K562 (cell line): Measurements from ENCODE around the gene MEIS1. TPM values are rescaled to one million over a fixed set of nuclear protein-coding genes. Genes with fewer than 3 reads are reported as not detected.
A peak's percentile ranks its signal among the peaks of the same experiment; 100 is the strongest.

Experiments used
- ATAC-seq: fragments of 200-7000 bp; cut with Tn5 transposase; 3 replicates; pipeline ENCODE4 v1.9.1; 2020; ENCODE audit warnings: moderate library complexity
- BruUV-seq: library from RNA; stranded (reverse); fragments of 400-500 nt; replicated peaks from 2 replicates; lab custom pipeline; 2021; lab: Mats Ljungman, UMichigan
- CTCF ChIA-PET: fragments of 300-600 bp; formaldehyde crosslinking; extraction: SDS; loops from one replicate; lab custom pipeline; 2021; ENCODE audit warnings: low intra/inter-chr PET ratio; lab: Yijun Ruan, JAX
- POLR2A ChIA-PET: fragments of 300-600, 350-650 bp; sonication (Branson Sonifier 250); formaldehyde crosslinking; extraction: SDS; loops from one replicate; lab custom pipeline; 2021; ENCODE audit warnings: antibody characterized with exemption, inconsistent platforms; lab: Yijun Ruan, JAX
- DNase-seq, 4 experiments: peaks; one replicate each; pipeline versions ENCODE4 v3.0.0 to v3.0.0-alpha.2; 2011 to 2018; ENCODE audit warnings: low spot score in 3 of 4, mixed read lengths in 3 of 4; ENCODE audit errors: extremely low read depth in 1 of 4
- FAIRE-seq: peaks from 2 replicates; lab custom pipeline; 2011; peaks lifted over from hg19 to GRCh38; lab: Jason Lieb, UNC
- H2AFZ ChIP-seq: 2 replicates; pipeline ENCODE4 v1.6.0; 2011; ENCODE audit warnings: low read depth, low read length, control low read depth, inconsistent platforms
- H3K27ac ChIP-seq: fragments of 200-600 bp; 3 replicates; pipeline ENCODE4 v1.8.0; 2011; ENCODE audit warnings: low read depth, mild to moderate bottlenecking, control low read depth, inconsistent platforms, low read length, moderate library complexity, mixed read lengths; ENCODE audit errors: extremely low read depth
- H3K27me3 ChIP-seq, 2 experiments: fragments of 300-600 bp in 1 of 2; 2 replicates in 1 of 2; 3 replicates in 1 of 2; pipeline versions ENCODE4 v1.6.0 to v1.8.0; 2011; ENCODE audit warnings: inconsistent platforms in 2 of 2, low read length in 2 of 2, mild to moderate bottlenecking in 1 of 2, mixed read lengths in 1 of 2, moderate library complexity in 1 of 2; ENCODE audit not compliant: control insufficient read depth in 2 of 2, insufficient read depth in 2 of 2
- H3K36me3 ChIP-seq: fragments of 300-600 bp; 3 replicates; pipeline ENCODE4 v1.8.0; 2011; ENCODE audit warnings: mild to moderate bottlenecking, low read length, inconsistent platforms; ENCODE audit not compliant: control insufficient read depth, insufficient read depth
- H3K4me1 ChIP-seq, 2 experiments: fragments of 200-600 bp in 1 of 2; replicated peaks in 1 of 2; 2 replicates in 1 of 2; 3 replicates in 1 of 2; pipeline versions ENCODE4 v1.5.1 to v1.8.0; 2011; ENCODE audit warnings: inconsistent platforms in 2 of 2, low read length in 2 of 2, mild to moderate bottlenecking in 1 of 2, mixed read lengths in 1 of 2, moderate library complexity in 1 of 2; ENCODE audit not compliant: control insufficient read depth in 2 of 2, insufficient read depth in 2 of 2
- H3K4me2 ChIP-seq: 2 replicates; pipeline ENCODE4 v1.6.1; 2011; ENCODE audit warnings: low read length, control low read depth, inconsistent platforms, mixed read lengths; ENCODE audit not compliant: insufficient read depth
- H3K4me3 ChIP-seq: fragments of 200-600 bp; sonication (generic), shearing (Covaris generic); 2 replicates; pipeline ENCODE4 v1.5.1; 2016; ENCODE audit warnings: control low read depth, inconsistent platforms
- H3K79me2 ChIP-seq: fragments of 200-600 bp; 3 replicates; pipeline ENCODE4 v1.8.0; 2011; ENCODE audit warnings: low read length, inconsistent platforms; ENCODE audit not compliant: control insufficient read depth, insufficient read depth
- H3K9ac ChIP-seq, 2 experiments: 2 replicates each; pipeline versions ENCODE4 v1.6.0 to v1.6.1; 2011; ENCODE audit warnings: low read depth in 2 of 2, low read length in 2 of 2, control low read depth in 1 of 2, inconsistent platforms in 1 of 2, mild to moderate bottlenecking in 1 of 2, mixed read lengths in 1 of 2; ENCODE audit not compliant: insufficient read depth in 1 of 2
- H3K9me1 ChIP-seq: one replicate; pipeline ENCODE4 v1.6.0; 2011; ENCODE audit warnings: inconsistent platforms, mild to moderate bottlenecking, low read length, moderate library complexity; ENCODE audit not compliant: control insufficient read depth, insufficient read depth
- H3K9me3 ChIP-seq: replicated peaks from 2 replicates; pipeline ENCODE4 v1.5.1; 2011; ENCODE audit warnings: low read depth, low read length, inconsistent platforms; ENCODE audit not compliant: control insufficient read depth, insufficient read depth
- H4K20me1 ChIP-seq: replicated peaks from 2 replicates; pipeline ENCODE4 v1.6.1; 2011; ENCODE audit warnings: low read length, inconsistent platforms, mixed read lengths; ENCODE audit not compliant: control insufficient read depth, insufficient read depth
- CBFA2T3 ChIP-seq: fragments of 450-650 bp; IDR thresholded peaks from 2 replicates; pipeline ENCODE4 v1.6.1; 2017
- CBFB ChIP-seq: sonication (generic); formaldehyde crosslinking; IDR thresholded peaks from 2 replicates; pipeline ENCODE4 v1.4.0; 2020; ENCODE audit warnings: mild to moderate bottlenecking, missing genetic modification reagents
- ESRRB ChIP-seq: fragments of 250-450 bp; sonication (Bioruptor Pico); IDR thresholded peaks from 2 replicates; pipeline ENCODE4 v1.5.0; 2020; ENCODE audit warnings: mild to moderate bottlenecking, moderate library complexity, borderline replicate concordance
- GTF3C2 ChIP-seq: IDR thresholded peaks from 3 replicates; pipeline ENCODE4 v1.6.1; 2011; ENCODE audit warnings: borderline replicate concordance, mild to moderate bottlenecking, moderate library complexity; ENCODE audit not compliant: insufficient read length; ENCODE audit errors: extremely low read depth
- KHSRP ChIP-seq: fragments of 450-650 bp; IDR thresholded peaks from 2 replicates; pipeline ENCODE4 v1.6.1; 2017
- NBN ChIP-seq: fragments of 450-650 bp; IDR thresholded peaks from 2 replicates; pipeline ENCODE4 v1.6.1; 2016; ENCODE audit warnings: low read depth, mild to moderate bottlenecking
- POLR2B ChIP-seq: fragments of 450-650 bp; IDR thresholded peaks from 2 replicates; pipeline ENCODE4 v1.6.1; 2018; ENCODE audit warnings: low read depth; ENCODE audit not compliant: partially characterized antibody
- RBBP5 ChIP-seq: fragments of 200-600 bp; sonication (generic); IDR thresholded peaks from 2 replicates; pipeline ENCODE4 v1.6.1; 2012; ENCODE audit warnings: borderline replicate concordance, mild to moderate bottlenecking, low read length, control low read depth, inconsistent platforms; ENCODE audit not compliant: insufficient read depth, poor library complexity, severe bottlenecking
- REST ChIP-seq, 2 experiments: fragments of 450-650 bp; formaldehyde crosslinking in 1 of 2; IDR thresholded peaks; 2 replicates each; pipeline versions ENCODE4 v1.4.0 to v1.6.1; 2014 to 2020; ENCODE audit warnings: mild to moderate bottlenecking in 2 of 2, borderline replicate concordance in 1 of 2, low read depth in 1 of 2
- WGBS: fragments of 100-300 bp; shearing (Covaris generic); methylation state at CpG from one replicate; pipeline ENCODE4 v1.1.6; 2016; ENCODE audit warnings: low coverage, mixed read lengths; ENCODE audit not compliant: insufficient coverage; ENCODE audit errors: missing lambda C conversion rate; 5-methylcytosine and 5-hydroxymethylcytosine counted together
- in situ Hi-C: fragments of 300-500 bp; cut with MboI; formaldehyde crosslinking; loops from 4 replicates; pipeline ENCODE4 v1.15.0; 2018; ENCODE audit warnings: inconsistent platforms, mixed read lengths
- intact Hi-C: fragments of 100-400 bp; cut with micrococcal nuclease; formaldehyde crosslinking; loops from 2 replicates; pipeline ENCODE4 v1.14.2; 2022
- polyA plus RNA-seq, 8 experiments: library from polyadenylated mRNA; depleted of rRNA in 4 of 8; stranded (reverse) in 5 of 8; unstranded in 3 of 8; fragments of >200 nt; fragmentation: Nextera tagmentation in 2 of 8; fragmentation: Illumina TruSeq in 1 of 8; extraction: Ambion mirVana in 2 of 8; extraction: Trizol in 1 of 8; gene quantifications; 2 replicates each; pipeline versions ENCODE4 v1.2.1 to v1.2.3, GENCODE V29; 2011 to 2014; ENCODE audit warnings: inconsistent platforms in 1 of 8, missing spikeins in 1 of 8
- total RNA-seq, 7 experiments: library from RNA; depleted of rRNA in 6 of 7; stranded (reverse); fragments of >200 nt in 6 of 7; fragmentation: Illumina TruSeq in 2 of 7; extraction: Trizol in 2 of 7; gene quantifications; 2 replicates each; pipeline versions ENCODE4 v1.2.1 to v1.2.3, GENCODE V29; 2011 to 2021; ENCODE audit warnings: low replicate concordance in 1 of 7

The MEIS1 gene
- total and polyA plus RNA-seq, 9 of the 15 experiments (the other 6 are each of a cell fraction or from before 2014, with no cell fraction given), result 2.3 to 9.0 (median 5.9) TPM

- Histone ChIP-seq H3K36me3 (no peaks in the 10 kb centered on the region; the same call in 2 of the 3 replicates), H3K9me3 (no peaks in the 10 kb centered on the region), H3K4me1 (peaks cover 0 to 31% of the 10 kb centered on the region in 2 experiments; a peak in 3 of 5 replicates), H3K27ac (no peak overlapping the region), H3K9ac (no peak overlapping the region; a peak in 1 of 4 replicates), H3K9me1 (no peaks in the 10 kb centered on the region), H3K79me2 (no peaks in the 10 kb centered on the region), H4K20me1 (no peaks in the 10 kb centered on the region), H3K4me3 (no peak overlapping the region), H2AFZ (peak overlapping the region; percentile 68), H3K27me3 (no peaks in the 10 kb centered on the region), H3K4me2 (peak overlapping the region; percentile 16)
- in situ Hi-C loops, result no loop called here
- FAIRE-seq (peak; percentile 82), DNase-seq (peak; percentile 61 to 76 (median 68)), ATAC-seq (peak; percentile 90)
- ChIA-PET POLR2A (no interaction called here), CTCF (no interaction called here)
- WGBS, result 42% methylated on average over 13 of the region's 13 CpGs
- intact Hi-C loops, result loop anchor here (2.0 kb wide), 1 partner anchor 61 kb away; the partner anchor contains the start of gene MEIS1
- BruUV-seq, result no TSS peak
- no peak for TF ChIP-seq GTF3C2
- TF ChIP-seq CBFB (CRISPR knock-in tag), result no peak
- TF ChIP-seq POLR2B, result no peak
- TF ChIP-seq CBFA2T3, result no peak
- peak; percentile 65 for TF ChIP-seq NBN
- peak; percentile 31; the same call in 1 of the 2 replicates for TF ChIP-seq REST (IDR thresholded peaks at IDR 0.05; ENCODE audit: borderline replicate concordance)
- TF ChIP-seq REST (CRISPR knock-in tag; IDR thresholded peaks at IDR 0.05; ENCODE audit: low read depth), result no peak
- no peak for TF ChIP-seq RBBP5
- TF ChIP-seq ESRRB (CRISPR knock-in tag), result no peak
- peak; percentile 48; the same call in 1 of the 2 replicates for TF ChIP-seq KHSRP
These were observed 61.1 kb downstream of the MEIS1 start for GRCh38 chr2:66495788-66496640.
